Sigmoid colon (tissue), 7 donors: ENCODE data around the gene MBP. TPM values are rescaled to one million over a fixed set of nuclear protein-coding genes. Genes with fewer than 3 reads are reported as not detected.

Source experiments
- DNase-seq: peaks from one replicate; pipeline ENCODE4 v3.0.0-alpha.2; 2019
- H3K27ac ChIP-seq, 4 donors: fragments of 200-600 bp; sonication (generic); one replicate each; pipeline ENCODE4 v1.5.1; 2016 to 2019; ENCODE audit warnings: mild to moderate bottlenecking in 1 of 4
- H3K27me3 ChIP-seq, 3 donors: fragments of 200-600 bp; sonication (generic); one replicate each; pipeline ENCODE4 v1.5.1; 2019; ENCODE audit warnings: mild to moderate bottlenecking in 1 of 3
- H3K36me3 ChIP-seq, 4 donors: fragments of 200-600 bp; sonication (generic); one replicate each; pipeline ENCODE4 v1.5.1; 2016 to 2019
- H3K4me1 ChIP-seq, 4 donors: fragments of 200-600 bp; sonication (generic); one replicate each; pipeline ENCODE4 v1.5.1; 2017 to 2019
- H3K4me3 ChIP-seq, 4 donors: fragments of 200-600 bp; sonication (generic); one replicate each; pipeline ENCODE4 v1.5.1; 2017 to 2019; ENCODE audit warnings: mild to moderate bottlenecking in 2 of 4, moderate library complexity in 1 of 4
- H3K9me3 ChIP-seq, 4 donors: fragments of 200-600 bp in 3 of 4; sonication (generic) in 3 of 4; one replicate each; pipeline versions ENCODE4 v1.5.1 to v1.6.1; 2013 to 2019
- EP300 ChIP-seq, 4 donors: sonication (generic); formaldehyde crosslinking; IDR thresholded peaks; one replicate each; pipeline ENCODE4 v1.6.1; 2017; ENCODE audit warnings: antibody characterized with exemption in 4 of 4
- POLR2A ChIP-seq, 2 donors: fragments of 450-650 bp; IDR thresholded peaks; one replicate each; pipeline ENCODE4 v1.6.1; 2016; ENCODE audit warnings: antibody characterized with exemption in 2 of 2, mild to moderate bottlenecking in 2 of 2, moderate library complexity in 2 of 2
- POLR2AphosphoS5 ChIP-seq, 4 donors: sonication (generic); formaldehyde crosslinking; IDR thresholded peaks; one replicate each; pipeline ENCODE4 v1.6.1; 2017; ENCODE audit warnings: antibody characterized with exemption in 4 of 4
- WGBS, 2 donors: extraction: QIAGEN DNeasy Blood & Tissue Kit; methylation state at CpG; one replicate each; pipeline ENCODE4 v1.1.7; 2013; 5-methylcytosine and 5-hydroxymethylcytosine counted together
- intact Hi-C: fragments of 100-400 bp; cut with DNase I; formaldehyde crosslinking; loops from one replicate; pipeline ENCODE4 v1.15.1; 2023
- polyA plus RNA-seq, 3 donors: library from polyadenylated mRNA; stranded (reverse); fragments of 200-250 nt; gene quantifications; one replicate each; pipeline ENCODE4 v1.2.3, GENCODE V29; 2013
- total RNA-seq, 4 donors: library from RNA; depleted of rRNA; stranded (reverse); fragments of >200 nt; gene quantifications; one replicate each; pipeline ENCODE4 v1.1.0, GENCODE V29; 2016
- TF ChIP-seq, protein P1 (sequence below), 4 experiments: fragments of 450-650 bp in 3 of 4; fragments of 200-600 bp in 1 of 4; IDR thresholded peaks; one replicate each; pipeline ENCODE4 v1.5.1; 2016 to 2019; ENCODE audit warnings: antibody characterized with exemption in 4 of 4, mild to moderate bottlenecking in 3 of 4, moderate library complexity in 2 of 4
- donor health status: healthy with polysubstance abuse.
- donor health status: Bipolar disorder and iron deficiency.
- donor health status: healthy.

MBP gene
- total and polyA plus RNA-seq, 7 donors, result 18.3 to 30.7 (median 24.0) TPM

DNA sequence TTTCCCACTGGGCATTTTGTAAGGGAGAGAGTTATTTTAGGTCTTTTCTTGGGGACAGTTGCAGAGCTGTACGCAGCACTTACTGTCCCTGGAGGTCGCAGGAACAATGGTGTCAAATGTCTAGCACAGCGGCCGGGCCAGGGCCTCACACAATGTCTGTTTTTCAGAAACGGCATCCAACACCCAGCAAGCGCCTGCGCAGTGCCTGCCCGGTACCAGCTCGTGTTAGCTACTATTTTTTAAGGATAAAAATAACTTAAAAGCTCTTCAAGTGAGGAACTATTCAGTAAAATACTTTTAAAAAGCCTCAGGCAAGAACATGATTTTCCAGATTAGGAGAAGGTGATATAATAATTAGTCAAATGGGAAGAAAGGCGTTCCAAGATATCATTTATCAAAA is 90.0 kb downstream of the MBP start:
- H3K27ac ChIP-seq, result no peak overlapping the region
- TF ChIP-seq POLR2A (IDR thresholded peaks at IDR 0.05), result no peak
- no peak for TF ChIP-seq EP300 (IDR thresholded peaks at IDR 0.05)
- TF ChIP-seq, protein P1, sequence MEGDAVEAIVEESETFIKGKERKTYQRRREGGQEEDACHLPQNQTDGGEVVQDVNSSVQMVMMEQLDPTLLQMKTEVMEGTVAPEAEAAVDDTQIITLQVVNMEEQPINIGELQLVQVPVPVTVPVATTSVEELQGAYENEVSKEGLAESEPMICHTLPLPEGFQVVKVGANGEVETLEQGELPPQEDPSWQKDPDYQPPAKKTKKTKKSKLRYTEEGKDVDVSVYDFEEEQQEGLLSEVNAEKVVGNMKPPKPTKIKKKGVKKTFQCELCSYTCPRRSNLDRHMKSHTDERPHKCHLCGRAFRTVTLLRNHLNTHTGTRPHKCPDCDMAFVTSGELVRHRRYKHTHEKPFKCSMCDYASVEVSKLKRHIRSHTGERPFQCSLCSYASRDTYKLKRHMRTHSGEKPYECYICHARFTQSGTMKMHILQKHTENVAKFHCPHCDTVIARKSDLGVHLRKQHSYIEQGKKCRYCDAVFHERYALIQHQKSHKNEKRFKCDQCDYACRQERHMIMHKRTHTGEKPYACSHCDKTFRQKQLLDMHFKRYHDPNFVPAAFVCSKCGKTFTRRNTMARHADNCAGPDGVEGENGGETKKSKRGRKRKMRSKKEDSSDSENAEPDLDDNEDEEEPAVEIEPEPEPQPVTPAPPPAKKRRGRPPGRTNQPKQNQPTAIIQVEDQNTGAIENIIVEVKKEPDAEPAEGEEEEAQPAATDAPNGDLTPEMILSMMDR (IDR thresholded peaks at IDR 0.05), result no peak

DNA sequence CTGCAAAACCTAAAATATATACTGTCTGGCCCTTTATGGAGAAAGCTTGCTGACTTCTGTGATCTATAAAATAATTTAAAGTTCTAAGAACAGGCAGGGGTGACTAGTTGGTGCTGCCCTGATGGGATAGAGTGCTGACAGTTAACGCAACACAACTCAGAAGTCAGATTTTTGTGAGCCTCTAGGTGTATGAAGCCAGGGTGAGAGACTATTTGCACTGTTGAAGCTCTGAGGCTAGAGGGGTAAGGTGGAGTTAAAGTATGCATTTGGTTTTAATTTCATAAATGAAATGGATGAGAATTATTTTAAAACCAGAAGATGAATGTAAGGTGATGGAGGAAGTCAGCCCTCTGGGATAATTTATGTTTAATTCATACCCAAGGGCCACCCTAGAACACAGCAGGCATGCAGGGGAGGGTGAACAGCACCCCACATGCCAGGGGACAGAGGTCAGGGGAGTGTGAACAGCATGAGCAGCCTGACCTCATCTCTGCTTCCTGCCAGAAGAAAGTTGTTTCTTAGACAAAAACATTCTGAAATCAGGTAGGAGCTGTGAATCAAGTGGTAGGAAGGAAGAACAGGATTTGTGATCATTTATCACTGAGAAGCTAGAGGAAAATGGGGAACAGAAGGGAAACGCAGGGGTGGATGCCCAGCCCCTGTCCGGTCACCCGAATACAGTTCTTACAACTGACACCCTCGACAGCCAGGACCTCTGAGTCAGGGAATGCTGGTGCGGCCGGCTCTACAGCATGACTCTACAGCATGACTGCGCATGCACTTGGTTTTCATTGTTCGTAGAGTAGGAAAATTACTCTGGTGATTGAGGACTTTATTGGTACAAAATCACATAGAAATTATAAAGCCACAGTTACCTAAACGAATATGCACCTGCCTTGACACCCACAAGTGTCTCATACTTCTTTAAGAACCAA is 93.1 kb downstream of the MBP start:
- intact Hi-C loops, result no loop called here
- Histone ChIP-seq H3K27me3 (no peaks in the 10 kb centered on the region), H3K4me3 (no peak overlapping the region), H3K4me1 (peaks cover 0 to 8% (median 0%) of the 10 kb centered on the region in 4 donors), H3K27ac (no peak overlapping the region), H3K36me3 (no peaks in the 10 kb centered on the region), H3K9me3 (no peaks in the 10 kb centered on the region)
- no peak for DNase-seq
- WGBS, 2 donors, result 80 to 81% methylated on average over 10 of the region's 10 CpGs
- TF ChIP-seq, protein P1 (IDR thresholded peaks at IDR 0.05), result no peak
- TF ChIP-seq POLR2A (IDR thresholded peaks at IDR 0.05) (no peak), POLR2AphosphoS5 (IDR thresholded peaks at IDR 0.05) (no peak), EP300 (IDR thresholded peaks at IDR 0.05) (no peak)

More for the DNA sequence above, 90.0 kb downstream of the MBP start:
- Histone ChIP-seq H3K4me3 (no peak overlapping the region), H3K9me3 (no peaks in the 10 kb centered on the region), H3K36me3 (peaks cover 0 to 4% (median 0%) of the 10 kb centered on the region in 4 donors), H3K4me1 (no peaks in the 10 kb centered on the region), H3K27me3 (no peaks in the 10 kb centered on the region)
- intact Hi-C loops, result no loop called here
- DNase-seq, result no peak
- 94 to 95% methylated on average over 10 of the region's 10 CpGs for WGBS, 2 donors

DNA sequence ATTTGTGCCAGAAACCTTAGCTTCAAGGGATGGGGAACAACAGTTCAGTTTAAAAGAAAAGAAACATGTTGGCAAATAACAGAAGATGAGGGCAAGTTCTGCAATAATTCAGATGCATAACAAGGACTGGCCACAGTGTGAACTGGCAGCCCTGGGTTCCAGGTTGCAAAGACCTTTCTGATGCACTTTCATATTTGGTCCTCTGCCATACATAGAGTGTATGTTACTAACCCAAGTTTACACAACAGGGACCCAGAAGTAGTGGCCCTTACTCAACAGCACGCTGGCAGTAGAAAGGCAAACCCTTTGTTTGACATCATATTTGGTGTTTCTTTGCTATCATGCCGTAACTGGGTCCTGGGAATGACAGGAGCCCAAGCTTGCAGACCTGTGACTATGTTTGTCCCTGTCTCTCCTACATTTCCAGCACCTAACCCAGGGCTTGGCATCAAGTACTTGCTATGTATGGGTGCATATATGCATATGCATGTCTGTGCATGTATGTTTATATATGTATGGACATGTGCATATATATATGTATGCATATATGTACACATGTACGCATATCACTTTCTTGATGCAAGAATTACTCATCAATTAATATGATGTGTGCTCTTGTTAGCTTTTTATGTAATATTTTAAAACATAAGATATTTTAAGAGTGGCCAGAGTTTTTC is 94.3 kb downstream of the MBP start:
- Histone ChIP-seq H3K9me3 (no peaks in the 10 kb centered on the region), H3K36me3 (no peaks in the 10 kb centered on the region), H3K27ac (no peak overlapping the region), H3K27me3 (no peaks in the 10 kb centered on the region), H3K4me1 (peaks cover 0 to 8% (median 0%) of the 10 kb centered on the region in 4 donors), H3K4me3 (no peak overlapping the region)
- no peak for DNase-seq
- intact Hi-C loops, result no loop called here
- 90 to 94% methylated on average over 3 of the region's 3 CpGs for WGBS, 2 donors
- TF ChIP-seq POLR2A (IDR thresholded peaks at IDR 0.05) (no peak), POLR2AphosphoS5 (IDR thresholded peaks at IDR 0.05) (no peak), EP300 (IDR thresholded peaks at IDR 0.05) (no peak)
- TF ChIP-seq, protein P1 (IDR thresholded peaks at IDR 0.05), result no peak

DNA sequence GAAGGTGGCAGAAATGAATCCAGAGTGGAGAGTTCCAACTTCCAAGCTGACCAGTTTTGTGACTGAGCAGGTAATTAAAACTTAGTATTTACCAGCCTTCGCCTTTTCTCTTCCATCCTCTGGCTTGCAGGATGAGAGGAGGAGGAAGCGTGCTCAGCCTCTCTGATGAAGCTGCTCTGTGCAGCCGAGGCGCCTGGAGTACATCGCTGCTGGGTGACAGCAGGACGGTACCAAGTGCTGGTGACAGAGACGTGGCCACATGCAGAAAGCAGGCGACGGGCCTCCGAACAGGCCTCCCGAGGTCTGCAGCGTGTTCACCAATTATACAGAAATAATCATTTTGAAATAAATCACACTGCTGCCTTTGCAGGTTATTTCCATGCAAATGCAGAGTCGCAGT is 95.0 kb downstream of the MBP start:
- intact Hi-C loops, result no loop called here
- H3K36me3 ChIP-seq, result no peaks in the 10 kb centered on the region
- H3K4me1 ChIP-seq, result peaks cover 0 to 8% (median 0%) of the 10 kb centered on the region in 4 donors
- DNase-seq, result no peak
- no peaks in the 10 kb centered on the region for H3K9me3 ChIP-seq
- no peak overlapping the region for H3K27ac ChIP-seq
- H3K4me3 ChIP-seq, result no peak overlapping the region
- no peaks in the 10 kb centered on the region for H3K27me3 ChIP-seq
- no peak for TF ChIP-seq EP300 (IDR thresholded peaks at IDR 0.05)
- TF ChIP-seq POLR2AphosphoS5 (IDR thresholded peaks at IDR 0.05), result no peak
- no peak for TF ChIP-seq POLR2A (IDR thresholded peaks at IDR 0.05)
- TF ChIP-seq, protein P1 (IDR thresholded peaks at IDR 0.05), result no peak
- 93 to 95% methylated on average over 13 of the region's 13 CpGs for WGBS, 2 donors
